T-helper 2 cell (primary cell): ENCODE results near the gene IFT43.

Source experiments
- DNase-seq, 5 experiments: peaks; one replicate each; pipeline versions ENCODE4 v3.0.0 to v3.0.0-alpha.2; 2012 to 2022

Gene IFT43

GRCh38 chr14:76019676-76020075 lies 34.1 kb downstream of the IFT43 start:
- DNase-seq = no peak

GRCh38 chr14:76022991-76023390 lies 37.4 kb downstream of the IFT43 start:
- DNase-seq = no peak

- no peak for DNase-seq
These were observed 38.2 kb downstream of the IFT43 start for GRCh38 chr14:76023757-76024156.

- DNase-seq = no peak
These were observed 38.8 kb downstream of the IFT43 start for GRCh38 chr14:76024211-76024907.

GRCh38 chr14:76034566-76034965 lies 49.0 kb downstream of the IFT43 start:
- DNase-seq = no peak

DNA sequence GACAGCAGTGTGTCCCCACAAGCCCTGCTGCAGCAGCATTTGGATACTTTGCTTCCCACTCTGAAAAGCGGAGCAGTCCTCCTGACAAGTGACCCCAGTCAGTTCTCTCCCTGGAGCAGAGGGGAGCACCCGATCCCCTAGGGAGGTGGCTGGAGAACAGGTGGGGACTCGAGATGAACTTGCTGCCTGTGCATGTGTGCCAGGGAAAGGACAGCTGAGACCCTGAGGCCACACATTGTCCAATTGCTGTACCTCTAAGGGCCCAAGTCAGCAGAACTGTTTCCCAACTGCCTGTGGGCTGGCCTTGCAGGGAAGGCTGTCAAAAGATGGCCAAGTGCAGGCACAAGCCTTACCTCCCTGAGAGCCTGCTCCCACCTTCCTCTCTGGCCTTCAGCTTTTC lies 55.1 kb downstream of the IFT43 start:
- DNase-seq = no peak

DNA sequence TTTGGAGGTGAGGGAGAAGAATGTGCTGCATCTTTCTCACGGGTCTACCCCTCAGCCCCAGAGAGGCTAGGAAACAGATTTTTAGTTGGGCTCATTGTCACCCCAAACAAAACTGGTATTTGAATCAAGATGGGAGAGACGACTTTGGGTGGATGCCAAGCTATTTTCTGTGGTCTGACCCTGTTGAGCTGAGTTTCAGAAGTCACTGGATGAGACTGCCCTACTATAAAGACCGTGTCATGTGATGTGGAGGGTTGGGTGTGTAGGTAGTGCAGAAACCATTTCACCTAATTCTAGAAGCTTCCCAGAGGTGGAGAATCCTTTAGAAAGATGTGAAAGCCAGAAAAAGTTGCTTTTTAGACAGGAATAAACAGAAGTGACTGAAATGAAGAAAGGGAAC lies 60.2 kb downstream of the IFT43 start:
- peak in 1 of 5 experiments; percentile 1 for DNase-seq

GRCh38 chr14:76050250-76050649 lies 64.7 kb downstream of the IFT43 start:
- DNase-seq = no peak

- DNase-seq = peak in 3 of 5 experiments; percentile 14 to 50 (median 24)
These were observed 65.3 kb downstream of the IFT43 start for GRCh38 chr14:76050797-76051392.

DNA sequence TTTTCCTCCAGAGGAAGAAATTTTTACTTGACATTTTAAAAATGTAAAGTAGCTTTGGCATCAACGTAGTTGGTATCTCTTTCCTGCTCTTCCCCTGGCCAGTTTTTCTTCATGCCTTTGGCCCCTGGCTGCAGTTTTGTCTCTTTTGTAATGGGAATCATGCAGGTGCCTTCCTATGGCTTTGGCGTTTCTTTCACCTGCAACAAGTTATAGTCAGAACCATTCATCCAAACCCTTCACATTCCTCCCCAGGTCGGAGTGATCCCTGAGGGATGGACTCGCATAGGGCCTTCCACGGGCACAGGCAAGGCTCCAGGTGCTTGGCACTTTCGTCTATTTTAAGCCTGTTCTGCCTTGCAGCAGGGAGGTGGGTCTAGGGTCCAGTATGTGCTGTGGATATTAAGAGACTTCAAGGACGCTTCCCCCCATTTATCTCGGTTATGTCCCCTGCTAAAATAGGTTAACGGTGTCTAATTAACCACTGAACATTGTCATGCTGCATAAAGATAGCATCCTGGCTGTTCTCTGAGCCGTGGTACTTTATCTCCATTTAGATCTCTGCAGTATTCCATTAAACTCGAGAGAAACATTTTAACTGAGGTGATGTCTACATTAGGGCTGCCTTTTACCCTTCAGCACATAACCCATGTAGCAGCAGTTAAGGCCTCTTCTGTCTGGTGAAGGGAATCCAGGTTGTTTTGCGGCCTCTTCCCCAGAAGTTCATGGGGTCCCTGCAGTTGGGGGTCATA lies 66.3 kb downstream of the IFT43 start:
- DNase-seq = no peak

DNA sequence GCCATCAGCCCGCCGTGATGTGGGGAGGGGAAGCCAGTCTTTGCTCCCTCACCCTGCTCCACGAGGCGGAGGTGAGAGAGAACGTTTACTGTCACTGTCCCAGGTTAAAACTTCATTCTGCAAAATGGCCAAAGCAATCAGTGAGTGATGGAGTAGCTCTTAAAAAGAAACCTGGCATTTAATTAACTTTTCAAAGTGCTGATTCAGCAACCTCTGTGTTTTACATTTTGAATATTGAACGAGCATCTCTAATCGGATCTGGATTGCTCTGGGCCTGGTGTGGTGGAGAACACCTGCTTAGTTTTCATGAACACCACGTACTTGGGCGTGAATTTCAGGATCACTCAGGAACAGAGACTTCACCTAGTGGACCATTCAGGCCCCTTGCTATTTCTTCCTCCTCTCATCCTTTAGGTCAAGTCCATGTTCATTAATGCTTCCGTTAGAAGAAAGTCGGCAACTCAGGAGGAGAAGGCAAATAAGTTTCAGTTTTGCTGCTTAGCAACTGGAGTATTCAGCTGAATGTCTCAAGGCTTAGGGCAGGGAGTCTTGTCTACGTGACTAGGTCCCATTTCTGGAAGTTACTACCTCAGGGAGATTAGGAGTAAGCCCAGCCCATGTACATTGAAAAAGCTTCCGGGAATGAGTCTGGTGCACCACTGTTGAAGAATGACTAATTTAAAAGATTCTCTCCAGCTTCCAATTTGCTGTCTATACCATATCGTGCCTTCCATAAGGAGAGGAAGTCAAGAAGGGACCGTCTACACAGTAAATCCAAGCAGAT lies 68.2 kb downstream of the IFT43 start:
- DNase-seq = no peak

DNA sequence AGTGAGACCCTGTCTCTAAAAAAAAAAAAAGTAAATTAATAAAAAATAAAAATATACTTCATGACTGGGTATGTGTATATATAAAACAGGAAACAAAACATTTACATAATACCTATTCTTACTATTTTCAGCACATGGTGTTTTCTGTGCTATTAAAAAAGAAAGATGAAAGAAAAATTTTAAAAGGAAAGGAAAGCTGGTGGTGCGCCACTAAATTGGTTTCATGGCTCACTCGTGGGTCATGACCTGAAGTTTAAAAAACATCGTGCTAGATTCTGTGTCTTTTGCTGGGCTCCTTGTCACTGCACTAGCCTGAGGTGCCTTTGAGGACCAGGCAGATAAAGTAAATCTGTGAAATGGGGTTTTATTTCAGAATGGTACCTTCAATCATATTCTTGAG lies 69.8 kb downstream of the IFT43 start:
- no peak for DNase-seq

DNA sequence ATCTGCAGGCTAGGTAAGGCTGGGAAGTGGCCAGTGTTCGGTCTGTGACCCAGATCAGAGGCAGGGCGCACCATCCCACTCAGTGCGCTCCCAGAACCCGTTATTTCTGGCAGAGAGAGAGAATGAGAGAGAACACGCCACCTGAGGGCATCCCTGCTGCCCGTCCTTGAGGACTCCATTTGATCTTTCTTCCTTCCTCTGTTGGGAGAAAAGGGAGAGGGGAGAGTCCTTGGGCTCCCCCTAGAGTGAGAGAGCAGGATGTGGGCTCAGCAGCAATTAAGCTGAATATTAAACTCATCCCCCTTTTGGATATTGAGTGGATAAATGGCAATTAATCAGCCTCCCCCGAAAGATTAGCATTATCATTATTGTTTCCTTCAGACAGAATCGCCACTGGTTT lies 70.6 kb downstream of the IFT43 start:
- DNase-seq = no peak

DNA sequence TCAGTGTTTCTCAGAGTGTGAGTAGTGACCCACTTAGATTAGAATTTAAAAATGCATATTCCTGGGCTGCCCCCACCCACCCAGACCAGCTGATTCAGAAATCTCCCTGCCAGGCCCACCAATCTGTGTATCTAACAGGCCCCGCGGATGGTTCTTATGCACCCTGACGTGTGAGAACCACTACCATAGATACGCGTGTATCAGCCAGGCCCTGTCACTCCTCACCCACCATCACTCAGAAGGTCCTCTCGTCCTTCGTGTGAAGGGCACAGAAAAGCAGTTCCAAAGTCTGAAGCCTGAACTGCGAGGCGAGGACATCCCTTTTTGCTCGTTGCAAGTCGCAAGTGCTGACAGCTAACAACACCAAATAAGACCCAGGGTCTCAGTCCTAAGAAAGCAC lies 72.4 kb downstream of the IFT43 start:
- DNase-seq = no peak

DNA sequence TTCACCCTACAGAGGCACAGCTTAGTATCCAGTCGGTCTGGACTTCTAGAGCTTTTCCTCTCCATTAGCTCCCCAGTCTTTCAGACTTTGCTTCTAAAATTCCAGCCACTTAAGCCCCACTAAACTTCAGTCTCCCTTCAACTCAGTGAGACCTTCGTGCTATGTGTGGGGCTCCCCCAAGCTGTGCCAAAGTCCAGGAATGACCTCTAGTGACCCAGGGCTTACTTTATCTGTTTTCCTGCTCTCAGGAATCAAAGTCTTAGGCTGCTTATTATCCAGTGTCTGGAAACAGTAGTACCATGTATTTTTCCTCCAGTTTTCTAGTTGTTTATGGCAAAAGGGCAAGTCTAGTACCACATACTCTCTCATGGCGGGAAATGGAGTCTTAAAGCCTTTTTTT lies 77.8 kb downstream of the IFT43 start:
- DNase-seq = no peak

GRCh38 chr14:76065519-76065918 lies 80.0 kb downstream of the IFT43 start:
- DNase-seq = no peak

DNA sequence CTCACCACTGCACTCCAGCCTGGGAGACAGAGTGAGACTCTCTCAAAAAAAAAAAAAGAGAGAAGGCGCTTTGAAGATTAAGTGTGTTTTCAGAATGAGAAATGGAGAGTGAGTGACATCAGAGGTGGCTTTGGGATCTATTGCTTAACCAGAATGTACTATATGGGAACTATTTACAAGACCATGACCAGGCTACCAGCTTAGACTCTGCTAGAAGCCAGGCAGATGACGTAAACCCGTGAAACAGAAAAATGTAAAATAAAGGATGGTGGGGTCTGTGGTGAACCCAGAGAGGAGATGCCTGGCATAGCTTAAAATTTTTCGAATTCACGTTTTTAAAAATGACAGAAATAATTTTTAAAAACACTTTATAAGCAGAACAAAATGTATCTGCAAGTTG lies 82.0 kb downstream of the IFT43 start:
- no peak for DNase-seq

- no peak for DNase-seq
These were observed 88.2 kb downstream of the IFT43 start for GRCh38 chr14:76073717-76074116.

DNA sequence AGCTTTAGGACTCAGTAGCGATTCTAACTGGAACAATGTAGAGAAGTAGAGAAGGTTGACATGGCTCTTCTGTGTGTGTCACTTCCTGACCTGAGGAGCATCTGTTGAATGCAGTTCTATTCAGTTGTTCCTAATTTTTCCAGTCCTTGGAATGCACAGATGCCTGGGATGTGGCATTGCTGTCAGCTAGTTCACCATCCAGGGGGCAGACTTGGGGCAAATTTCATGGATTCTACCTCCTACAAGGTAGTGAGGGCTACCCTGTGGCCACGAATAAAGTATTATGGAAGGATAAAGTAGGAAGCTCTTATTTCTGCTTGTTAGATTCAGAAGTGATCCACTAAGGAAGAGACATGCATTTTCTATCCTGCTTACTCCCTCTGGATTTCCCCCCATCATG lies 91.8 kb downstream of the IFT43 start:
- DNase-seq = no peak

GRCh38 chr14:76078501-76078900 lies 92.9 kb downstream of the IFT43 start:
- DNase-seq = no peak

GRCh38 chr14:76080025-76080424 lies 94.5 kb downstream of the IFT43 start:
- DNase-seq = no peak

- DNase-seq = no peak
These were observed 94.9 kb downstream of the IFT43 start for GRCh38 chr14:76080471-76080870.

GRCh38 chr14:76081642-76082041 lies 96.1 kb downstream of the IFT43 start:
- no peak for DNase-seq
